HepG2 (cell line): Measurements from ENCODE around the gene ZSCAN21. TPM values are rescaled to one million over a fixed set of nuclear protein-coding genes. Genes with fewer than 3 reads are reported as not detected.
A peak's percentile ranks its signal among the peaks of the same experiment; 100 is the strongest.

Experiments used
- AHR ChIP-seq: IDR thresholded peaks from 2 replicates; pipeline ENCODE4 v1.6.1; 2018; ENCODE audit warnings: missing genetic modification reagents, missing compliant biosample characterization
- MAZ ChIP-seq, 2 experiments: sonication (generic) in 1 of 2; formaldehyde crosslinking in 1 of 2; IDR thresholded peaks; 2 replicates each; pipeline versions ENCODE4 v1.5.0 to v1.6.1; 2012 to 2020; ENCODE audit warnings: low read depth in 2 of 2, mild to moderate bottlenecking in 2 of 2, borderline replicate concordance in 1 of 2, improper control_type of control experiment in 1 of 2, low read length in 1 of 2, missing genetic modification reagents in 1 of 2, moderate library complexity in 1 of 2
- PHF5A ChIP-seq: IDR thresholded peaks from one replicate; pipeline ENCODE4 v1.6.1; 2018; ENCODE audit warnings: low read depth, missing genetic modification reagents; ENCODE audit not compliant: unreplicated experiment
- PTBP1 ChIP-seq: fragments of 200-400 bp; formaldehyde crosslinking; IDR thresholded peaks from 2 replicates; pipeline ENCODE4 v1.6.1; 2018; ENCODE audit warnings: low read length, low read depth; ENCODE audit not compliant: poor library complexity, severe bottlenecking
- RBAK ChIP-seq: sonication (generic); formaldehyde crosslinking; IDR thresholded peaks from 2 replicates; pipeline ENCODE4 v1.5.1; 2020; ENCODE audit warnings: mild to moderate bottlenecking, missing genetic modification reagents
- ZFP1 ChIP-seq: IDR thresholded peaks from 2 replicates; pipeline ENCODE4 v1.6.1; 2016
- ZNF296 ChIP-seq: sonication (generic); formaldehyde crosslinking; conservative IDR thresholded peaks from 2 replicates; pipeline ENCODE4 v1.5.0; 2020; ENCODE audit warnings: mild to moderate bottlenecking, missing genetic modification reagents
- ZNF331 ChIP-seq: sonication (generic); formaldehyde crosslinking; IDR thresholded peaks from 2 replicates; pipeline ENCODE4 v1.4.0; 2020; ENCODE audit warnings: missing genetic modification reagents
- ZNF720 ChIP-seq: sonication (generic); formaldehyde crosslinking; IDR thresholded peaks from 2 replicates; pipeline ENCODE4 v1.4.0; 2020; ENCODE audit warnings: missing genetic modification reagents
- polyA plus RNA-seq, 8 experiments: library from polyadenylated mRNA; depleted of rRNA in 3 of 8; stranded (reverse) in 7 of 8; unstranded in 1 of 8; fragments of >200 nt; fragmentation: Illumina TruSeq in 4 of 8; extraction: Trizol in 4 of 8; gene quantifications; 2 replicates each; pipeline versions ENCODE4 v1.2.1 to v1.2.3, GENCODE V29; 2011 to 2016; ENCODE audit warnings: low read depth in 4 of 8, missing spikeins in 1 of 8, mixed read lengths in 1 of 8; ENCODE audit not compliant: insufficient read depth in 1 of 8
- total RNA-seq, 5 experiments: library from RNA; depleted of rRNA; stranded (reverse); fragments of >200 nt; fragmentation: Illumina TruSeq; extraction: Trizol; gene quantifications; 2 replicates each; pipeline ENCODE4 v1.2.3, GENCODE V29; 2016; ENCODE audit warnings: low read depth in 1 of 5
- TF ChIP-seq, protein P1 (sequence below): sonication (generic); formaldehyde crosslinking; IDR thresholded peaks from 2 replicates; pipeline ENCODE4 v1.5.0; 2020; ENCODE audit warnings: missing genetic modification reagents, mild to moderate bottlenecking, borderline replicate concordance
- TF ChIP-seq, protein P2 (sequence below): sonication (generic); formaldehyde crosslinking; IDR thresholded peaks from 2 replicates; pipeline ENCODE4 v1.5.1; 2020; ENCODE audit warnings: mild to moderate bottlenecking, missing genetic modification reagents, moderate library complexity
- TF ChIP-seq, protein P3 (sequence below): sonication (generic); formaldehyde crosslinking; IDR thresholded peaks from 2 replicates; pipeline ENCODE4 v1.4.0; 2020; ENCODE audit warnings: mild to moderate bottlenecking, missing genetic modification reagents, borderline replicate concordance
- TF ChIP-seq, protein P4 (sequence below): sonication (generic); formaldehyde crosslinking; IDR thresholded peaks from 2 replicates; pipeline ENCODE4 v1.8.0; 2023; ENCODE audit warnings: mild to moderate bottlenecking, missing genetic modification reagents
- TF ChIP-seq, protein P5 (sequence below): sonication (generic); formaldehyde crosslinking; IDR thresholded peaks from 2 replicates; pipeline ENCODE4 v1.5.1; 2020; ENCODE audit warnings: missing genetic modification reagents, mild to moderate bottlenecking, borderline replicate concordance
- TF ChIP-seq, protein P6 (sequence below): sonication (generic); formaldehyde crosslinking; conservative IDR thresholded peaks from 2 replicates; pipeline ENCODE4 v1.4.0; 2020; ENCODE audit warnings: missing genetic modification reagents

The ZSCAN21 gene
- total and polyA plus RNA-seq, 2 of the 13 experiments (the other 11 are each of a cell fraction or from before 2014, with no cell fraction given): 7.0 to 10.0 TPM

DNA sequence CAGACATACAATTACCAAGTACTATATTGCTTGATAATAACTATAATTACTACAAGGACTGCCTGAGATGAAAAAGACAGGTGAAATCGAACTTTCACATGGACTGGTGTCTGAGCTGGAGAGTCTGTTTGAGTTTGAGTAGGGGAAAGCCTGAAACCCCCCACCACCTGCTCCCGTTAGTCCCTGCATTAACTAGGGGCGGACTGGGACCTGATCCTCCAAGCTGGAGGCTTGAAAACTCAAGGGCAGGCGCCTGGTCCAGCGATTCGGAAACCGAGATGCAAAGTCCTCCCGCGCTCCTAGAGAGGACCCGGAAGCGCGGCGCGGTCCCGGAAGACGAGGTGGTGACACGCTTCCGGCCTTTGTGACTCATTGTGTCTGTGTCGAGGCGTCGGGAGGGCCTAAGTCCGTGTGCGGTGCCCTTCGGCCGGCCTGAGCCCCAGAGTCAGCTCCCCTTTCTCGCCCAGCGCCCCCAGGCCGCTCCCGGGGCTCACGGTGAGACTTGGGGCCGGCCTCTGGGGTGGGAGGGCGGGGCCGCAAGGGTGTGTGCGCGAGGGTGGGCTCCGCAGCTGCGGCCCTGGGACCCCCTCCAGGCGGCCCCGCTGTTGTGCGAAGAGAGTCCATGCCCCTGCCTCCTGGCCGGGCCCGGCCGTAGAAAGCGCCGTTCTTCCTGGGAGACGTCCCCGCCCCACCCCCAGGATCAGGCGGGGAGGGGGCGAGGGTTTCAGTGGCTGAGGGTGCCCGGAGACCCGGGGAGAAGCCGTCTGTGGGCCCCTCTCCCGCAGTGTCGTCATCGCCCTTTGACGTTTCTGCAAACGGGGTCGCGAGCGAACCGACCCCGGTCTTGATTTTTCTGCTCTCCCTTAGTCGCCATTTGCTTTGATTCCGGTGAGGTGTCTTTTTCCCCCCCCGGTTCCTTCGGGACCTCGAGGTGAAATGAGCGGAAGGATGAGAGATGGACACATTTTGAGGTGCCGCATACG lies 34.1 kb upstream of the ZSCAN21 start, which contains the start of gene ZKSCAN1 (continued):
- TF ChIP-seq, protein P1, sequence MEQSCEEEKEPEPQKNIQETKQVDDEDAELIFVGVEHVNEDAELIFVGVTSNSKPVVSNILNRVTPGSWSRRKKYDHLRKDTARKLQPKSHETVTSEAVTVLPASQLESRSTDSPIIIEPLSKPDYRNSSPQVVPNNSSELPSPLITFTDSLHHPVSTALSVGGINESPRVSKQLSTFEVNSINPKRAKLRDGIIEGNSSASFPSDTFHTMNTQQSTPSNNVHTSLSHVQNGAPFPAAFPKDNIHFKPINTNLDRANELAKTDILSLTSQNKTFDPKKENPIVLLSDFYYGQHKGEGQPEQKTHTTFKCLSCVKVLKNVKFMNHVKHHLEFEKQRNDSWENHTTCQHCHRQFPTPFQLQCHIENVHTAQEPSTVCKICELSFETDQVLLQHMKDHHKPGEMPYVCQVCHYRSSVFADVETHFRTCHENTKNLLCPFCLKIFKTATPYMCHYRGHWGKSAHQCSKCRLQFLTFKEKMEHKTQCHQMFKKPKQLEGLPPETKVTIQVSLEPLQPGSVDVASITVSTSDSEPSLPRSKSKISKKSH (CRISPR knock-in tag): peak; percentile 67; the same call in 1 of the 2 replicates
- TF ChIP-seq, protein P2, sequence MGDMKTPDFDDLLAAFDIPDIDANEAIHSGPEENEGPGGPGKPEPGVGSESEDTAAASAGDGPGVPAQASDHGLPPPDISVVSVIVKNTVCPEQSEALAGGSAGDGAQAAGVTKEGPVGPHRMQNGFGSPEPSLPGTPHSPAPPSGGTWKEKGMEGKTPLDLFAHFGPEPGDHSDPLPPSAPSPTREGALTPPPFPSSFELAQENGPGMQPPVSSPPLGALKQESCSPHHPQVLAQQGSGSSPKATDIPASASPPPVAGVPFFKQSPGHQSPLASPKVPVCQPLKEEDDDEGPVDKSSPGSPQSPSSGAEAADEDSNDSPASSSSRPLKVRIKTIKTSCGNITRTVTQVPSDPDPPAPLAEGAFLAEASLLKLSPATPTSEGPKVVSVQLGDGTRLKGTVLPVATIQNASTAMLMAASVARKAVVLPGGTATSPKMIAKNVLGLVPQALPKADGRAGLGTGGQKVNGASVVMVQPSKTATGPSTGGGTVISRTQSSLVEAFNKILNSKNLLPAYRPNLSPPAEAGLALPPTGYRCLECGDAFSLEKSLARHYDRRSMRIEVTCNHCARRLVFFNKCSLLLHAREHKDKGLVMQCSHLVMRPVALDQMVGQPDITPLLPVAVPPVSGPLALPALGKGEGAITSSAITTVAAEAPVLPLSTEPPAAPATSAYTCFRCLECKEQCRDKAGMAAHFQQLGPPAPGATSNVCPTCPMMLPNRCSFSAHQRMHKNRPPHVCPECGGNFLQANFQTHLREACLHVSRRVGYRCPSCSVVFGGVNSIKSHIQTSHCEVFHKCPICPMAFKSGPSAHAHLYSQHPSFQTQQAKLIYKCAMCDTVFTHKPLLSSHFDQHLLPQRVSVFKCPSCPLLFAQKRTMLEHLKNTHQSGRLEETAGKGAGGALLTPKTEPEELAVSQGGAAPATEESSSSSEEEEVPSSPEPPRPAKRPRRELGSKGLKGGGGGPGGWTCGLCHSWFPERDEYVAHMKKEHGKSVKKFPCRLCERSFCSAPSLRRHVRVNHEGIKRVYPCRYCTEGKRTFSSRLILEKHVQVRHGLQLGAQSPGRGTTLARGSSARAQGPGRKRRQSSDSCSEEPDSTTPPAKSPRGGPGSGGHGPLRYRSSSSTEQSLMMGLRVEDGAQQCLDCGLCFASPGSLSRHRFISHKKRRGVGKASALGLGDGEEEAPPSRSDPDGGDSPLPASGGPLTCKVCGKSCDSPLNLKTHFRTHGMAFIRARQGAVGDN (CRISPR knock-in tag): peak; percentile 86
- TF ChIP-seq, protein P3, sequence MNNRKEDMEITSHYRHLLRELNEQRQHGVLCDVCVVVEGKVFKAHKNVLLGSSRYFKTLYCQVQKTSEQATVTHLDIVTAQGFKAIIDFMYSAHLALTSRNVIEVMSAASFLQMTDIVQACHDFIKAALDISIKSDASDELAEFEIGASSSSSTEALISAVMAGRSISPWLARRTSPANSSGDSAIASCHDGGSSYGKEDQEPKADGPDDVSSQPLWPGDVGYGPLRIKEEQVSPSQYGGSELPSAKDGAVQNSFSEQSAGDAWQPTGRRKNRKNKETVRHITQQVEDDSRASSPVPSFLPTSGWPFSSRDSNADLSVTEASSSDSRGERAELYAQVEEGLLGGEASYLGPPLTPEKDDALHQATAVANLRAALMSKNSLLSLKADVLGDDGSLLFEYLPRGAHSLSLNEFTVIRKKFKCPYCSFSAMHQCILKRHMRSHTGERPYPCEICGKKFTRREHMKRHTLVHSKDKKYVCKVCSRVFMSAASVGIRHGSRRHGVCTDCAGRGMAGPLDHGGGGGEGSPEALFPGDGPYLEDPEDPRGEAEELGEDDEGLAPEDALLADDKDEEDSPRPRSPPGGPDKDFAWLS (CRISPR knock-in tag): no peak
- no peak for TF ChIP-seq PTBP1
- no peak for TF ChIP-seq PHF5A (CRISPR knock-in tag)
- no peak for TF ChIP-seq MAZ (IDR thresholded peaks at IDR 0.05; ENCODE audit: borderline replicate concordance, low read depth, low read length)
- TF ChIP-seq MAZ (CRISPR knock-in tag; IDR thresholded peaks at IDR 0.05; ENCODE audit: low read depth): peak; percentile 81
- TF ChIP-seq, protein P4, sequence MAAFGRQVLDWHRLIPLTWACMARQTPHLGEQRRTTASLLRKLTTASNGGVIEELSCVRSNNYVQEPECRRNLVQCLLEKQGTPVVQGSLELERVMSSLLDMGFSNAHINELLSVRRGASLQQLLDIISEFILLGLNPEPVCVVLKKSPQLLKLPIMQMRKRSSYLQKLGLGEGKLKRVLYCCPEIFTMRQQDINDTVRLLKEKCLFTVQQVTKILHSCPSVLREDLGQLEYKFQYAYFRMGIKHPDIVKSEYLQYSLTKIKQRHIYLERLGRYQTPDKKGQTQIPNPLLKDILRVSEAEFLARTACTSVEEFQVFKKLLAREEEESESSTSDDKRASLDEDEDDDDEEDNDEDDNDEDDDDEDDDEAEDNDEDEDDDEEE (CRISPR knock-in tag): no peak
- TF ChIP-seq AHR (CRISPR knock-in tag): peak; percentile 10; the same call in 1 of the 2 replicates
- TF ChIP-seq ZNF331 (CRISPR knock-in tag): peak; percentile 65; the same call in 1 of the 2 replicates
- TF ChIP-seq ZNF296 (CRISPR knock-in tag): no peak
- no peak; the same call in 1 of the 2 replicates for TF ChIP-seq ZFP1 (CRISPR knock-in tag)
- TF ChIP-seq ZNF720 (CRISPR knock-in tag): no peak
- no peak for TF ChIP-seq RBAK (CRISPR knock-in tag)
- TF ChIP-seq, protein P5, sequence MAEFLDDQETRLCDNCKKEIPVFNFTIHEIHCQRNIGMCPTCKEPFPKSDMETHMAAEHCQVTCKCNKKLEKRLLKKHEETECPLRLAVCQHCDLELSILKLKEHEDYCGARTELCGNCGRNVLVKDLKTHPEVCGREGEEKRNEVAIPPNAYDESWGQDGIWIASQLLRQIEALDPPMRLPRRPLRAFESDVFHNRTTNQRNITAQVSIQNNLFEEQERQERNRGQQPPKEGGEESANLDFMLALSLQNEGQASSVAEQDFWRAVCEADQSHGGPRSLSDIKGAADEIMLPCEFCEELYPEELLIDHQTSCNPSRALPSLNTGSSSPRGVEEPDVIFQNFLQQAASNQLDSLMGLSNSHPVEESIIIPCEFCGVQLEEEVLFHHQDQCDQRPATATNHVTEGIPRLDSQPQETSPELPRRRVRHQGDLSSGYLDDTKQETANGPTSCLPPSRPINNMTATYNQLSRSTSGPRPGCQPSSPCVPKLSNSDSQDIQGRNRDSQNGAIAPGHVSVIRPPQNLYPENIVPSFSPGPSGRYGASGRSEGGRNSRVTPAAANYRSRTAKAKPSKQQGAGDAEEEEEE (CRISPR knock-in tag): no peak
- TF ChIP-seq, protein P6, sequence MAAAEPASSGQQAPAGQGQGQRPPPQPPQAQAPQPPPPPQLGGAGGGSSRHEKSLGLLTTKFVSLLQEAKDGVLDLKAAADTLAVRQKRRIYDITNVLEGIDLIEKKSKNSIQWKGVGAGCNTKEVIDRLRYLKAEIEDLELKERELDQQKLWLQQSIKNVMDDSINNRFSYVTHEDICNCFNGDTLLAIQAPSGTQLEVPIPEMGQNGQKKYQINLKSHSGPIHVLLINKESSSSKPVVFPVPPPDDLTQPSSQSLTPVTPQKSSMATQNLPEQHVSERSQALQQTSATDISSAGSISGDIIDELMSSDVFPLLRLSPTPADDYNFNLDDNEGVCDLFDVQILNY (CRISPR knock-in tag): no peak
